Measurements from ENCODE around the gene PDS5B. TPM values are rescaled to one million over a fixed set of nuclear protein-coding genes. Genes with fewer than 3 reads are reported as not detected.

The PDS5B gene
- total and polyA plus RNA-seq, 10 of the 15 experiments (the other 5 are each of a cell fraction or from before 2014, with no cell fraction given), result 15.4 to 55.3 (median 30.7) TPM

- in situ Hi-C loops (cut with MboI) (no loop called here), intact Hi-C loops (cut with micrococcal nuclease; ENCODE audit: unreplicated experiment) (no loop called here)
- BruUV-seq (replicated peaks), result no TSS peak
- DNase-seq (ENCODE audit: low read depth, low spot score) (no peak), ATAC-seq (no peak), FAIRE-seq (no peak)
- no peaks in the 10 kb centered on the region for H3K36me3 ChIP-seq (ENCODE audit: control insufficient read depth in 2 of 2, insufficient read depth in 2 of 2, low read length in 1 of 2)
- no peaks in the 10 kb centered on the region for H3K9me3 ChIP-seq (replicated peaks; ENCODE audit: control insufficient read depth, insufficient read depth, low read length)
- no peak overlapping the region for H3K9ac ChIP-seq (ENCODE audit: control insufficient read depth, insufficient read depth, low read length)
- SMC1A ChIA-PET (ENCODE audit: uncharacterized antibody, unreplicated experiment), result interaction anchor here (0.8 kb wide), 1 partner anchor 88 kb away, joined by 3 read pairs; no protein-coding TSS in a partner anchor
- 66% methylated on average over 4 of the region's 4 CpGs for WGBS (ENCODE audit: insufficient coverage, insufficient replicate concordance, low lambda C conversion rate, missing lambda C conversion rate)
- no peaks in the 10 kb centered on the region for H4K20me1 ChIP-seq (ENCODE audit: control insufficient read depth, insufficient read depth)
- no peak overlapping the region for H3K4me3 ChIP-seq
- POLR2A ChIA-PET, result no interaction called here
- CTCF ChIA-PET, result interaction anchor here (1.1 kb wide), 1 partner anchor 88 kb away, joined by 3 read pairs; no protein-coding TSS in a partner anchor
- RAD21 ChIA-PET (ENCODE audit: unreplicated experiment), result no interaction called here
- no peak overlapping the region for H2AFZ ChIP-seq (ENCODE audit: control insufficient read depth, low read depth, low read length)
- peaks cover 5% of the 10 kb centered on the region; the same call in 1 of the 2 replicates for H3K4me1 ChIP-seq (ENCODE audit: control insufficient read depth, insufficient read depth, low read length)
- H3K27ac ChIP-seq (ENCODE audit: control insufficient read depth, insufficient read depth), result no peak overlapping the region
- no peak for TF ChIP-seq ZNF24 (IDR thresholded peaks at IDR 0.05)
- TF ChIP-seq MYC (IDR thresholded peaks at IDR 0.05; ENCODE audit: insufficient read depth, insufficient read length, insufficient replicate concordance, low read length, severe bottlenecking), result no peak
- TF ChIP-seq CREM (IDR thresholded peaks at IDR 0.05; ENCODE audit: low read depth), result no peak
- no peak for TF ChIP-seq SKIL (IDR thresholded peaks at IDR 0.05; ENCODE audit: low read depth, poor library complexity, severe bottlenecking)
- TF ChIP-seq SPI1 (IDR thresholded peaks at IDR 0.05; ENCODE audit: borderline replicate concordance, insufficient read depth, low read depth, low read length), result no peak
- TF ChIP-seq, protein P1, sequence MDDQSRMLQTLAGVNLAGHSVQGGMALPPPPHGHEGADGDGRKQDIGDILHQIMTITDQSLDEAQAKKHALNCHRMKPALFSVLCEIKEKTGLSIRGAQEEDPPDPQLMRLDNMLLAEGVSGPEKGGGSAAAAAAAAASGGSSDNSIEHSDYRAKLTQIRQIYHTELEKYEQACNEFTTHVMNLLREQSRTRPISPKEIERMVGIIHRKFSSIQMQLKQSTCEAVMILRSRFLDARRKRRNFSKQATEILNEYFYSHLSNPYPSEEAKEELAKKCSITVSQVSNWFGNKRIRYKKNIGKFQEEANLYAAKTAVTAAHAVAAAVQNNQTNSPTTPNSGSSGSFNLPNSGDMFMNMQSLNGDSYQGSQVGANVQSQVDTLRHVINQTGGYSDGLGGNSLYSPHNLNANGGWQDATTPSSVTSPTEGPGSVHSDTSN (IDR thresholded peaks at IDR 0.05; ENCODE audit: insufficient replicate concordance, low read depth, low read length), result no peak
- no peak for TF ChIP-seq EED (IDR thresholded peaks at IDR 0.05; ENCODE audit: low read depth)
- TF ChIP-seq HCFC1 (IDR thresholded peaks at IDR 0.05; ENCODE audit: low read length), result no peak
- TF ChIP-seq EP300 (IDR thresholded peaks at IDR 0.05; ENCODE audit: borderline replicate concordance in 1 of 2, control insufficient read depth in 1 of 2, low read depth in 2 of 2, low read length in 2 of 2), result no peak
- no peak for TF ChIP-seq MYB (IDR thresholded peaks at IDR 0.05; ENCODE audit: borderline replicate concordance, low read depth, low read length)
- no peak for TF ChIP-seq TCF7 (IDR thresholded peaks at IDR 0.05; ENCODE audit: borderline replicate concordance)
- TF ChIP-seq JUND (IDR thresholded peaks at IDR 0.05; ENCODE audit: low read depth, low read length), result no peak
- no peak for TF ChIP-seq FOXM1 (IDR thresholded peaks at IDR 0.05; ENCODE audit: low read depth, low read length)
- TF ChIP-seq MEF2A (IDR thresholded peaks at IDR 0.05; ENCODE audit: insufficient read depth, low read depth, low read length), result no peak
- TF ChIP-seq, protein P2, sequence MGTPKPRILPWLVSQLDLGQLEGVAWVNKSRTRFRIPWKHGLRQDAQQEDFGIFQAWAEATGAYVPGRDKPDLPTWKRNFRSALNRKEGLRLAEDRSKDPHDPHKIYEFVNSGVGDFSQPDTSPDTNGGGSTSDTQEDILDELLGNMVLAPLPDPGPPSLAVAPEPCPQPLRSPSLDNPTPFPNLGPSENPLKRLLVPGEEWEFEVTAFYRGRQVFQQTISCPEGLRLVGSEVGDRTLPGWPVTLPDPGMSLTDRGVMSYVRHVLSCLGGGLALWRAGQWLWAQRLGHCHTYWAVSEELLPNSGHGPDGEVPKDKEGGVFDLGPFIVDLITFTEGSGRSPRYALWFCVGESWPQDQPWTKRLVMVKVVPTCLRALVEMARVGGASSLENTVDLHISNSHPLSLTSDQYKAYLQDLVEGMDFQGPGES (IDR thresholded peaks at IDR 0.05), result no peak
- TF ChIP-seq, protein P3, sequence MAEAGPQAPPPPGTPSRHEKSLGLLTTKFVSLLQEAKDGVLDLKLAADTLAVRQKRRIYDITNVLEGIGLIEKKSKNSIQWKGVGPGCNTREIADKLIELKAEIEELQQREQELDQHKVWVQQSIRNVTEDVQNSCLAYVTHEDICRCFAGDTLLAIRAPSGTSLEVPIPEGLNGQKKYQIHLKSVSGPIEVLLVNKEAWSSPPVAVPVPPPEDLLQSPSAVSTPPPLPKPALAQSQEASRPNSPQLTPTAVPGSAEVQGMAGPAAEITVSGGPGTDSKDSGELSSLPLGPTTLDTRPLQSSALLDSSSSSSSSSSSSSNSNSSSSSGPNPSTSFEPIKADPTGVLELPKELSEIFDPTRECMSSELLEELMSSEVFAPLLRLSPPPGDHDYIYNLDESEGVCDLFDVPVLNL (IDR thresholded peaks at IDR 0.05; ENCODE audit: low read depth, low read length), result no peak
- no peak for TF ChIP-seq MTA2 (IDR thresholded peaks at IDR 0.05; ENCODE audit: low read depth)
- H3K79me2 ChIP-seq (ENCODE audit: control insufficient read depth, insufficient read depth, low read length), result no peaks in the 10 kb centered on the region
- no peak overlapping the region for H3K4me2 ChIP-seq (ENCODE audit: control insufficient read depth, insufficient read depth)
- H3K27me3 ChIP-seq (replicated peaks in 1 of 2; ENCODE audit: control insufficient read depth in 2 of 2, insufficient read depth in 2 of 2, low read length in 1 of 2), result no peaks in the 10 kb centered on the region
These were observed 236.5 kb downstream of the PDS5B start for GRCh38 chr13:32822771-32823170.

Measured in GM12878 (cell line).